SK-N-SH (cell line): Measurements from ENCODE around the gene CYSLTR2. TPM values are rescaled to one million over a fixed set of nuclear protein-coding genes. Genes with fewer than 3 reads are reported as not detected.

Experiments used
- CTCF ChIA-PET: fragments of 300-600, 350-600 bp; formaldehyde crosslinking; extraction: SDS; loops from one replicate; lab custom pipeline; 2021; lab: Yijun Ruan, JAX
- POLR2A ChIA-PET: fragments of 350-600 bp; sonication (Branson Sonifier 250); formaldehyde crosslinking; extraction: SDS; loops from one replicate; lab custom pipeline; 2020; ENCODE audit warnings: antibody characterized with exemption, inconsistent platforms; lab: Yijun Ruan, JAX
- DNase-seq: peaks from one replicate; pipeline ENCODE4 v3.0.0; 2012
- H2AFZ ChIP-seq: fragments of 200-600 bp; sonication (generic); 2 replicates; pipeline ENCODE4 v1.8.1; 2016; ENCODE audit warnings: antibody characterized with exemption, mild to moderate bottlenecking, low read depth
- H3F3A ChIP-seq: fragments of 200-600 bp; sonication (generic); replicated peaks from 2 replicates; pipeline ENCODE3; 2016; ENCODE audit warnings: antibody characterized with exemption, mild to moderate bottlenecking; ENCODE audit not compliant: insufficient read depth
- H3K27ac ChIP-seq, 2 experiments: fragments of 200-500 bp in 1 of 2; fragments of 200-600 bp in 1 of 2; sonication (Bioruptor generic) in 1 of 2; sonication (generic), shearing (Covaris generic) in 1 of 2; 2 replicates each; pipeline versions ENCODE4 v1.5.1 to v1.6.1; 2014 to 2016; ENCODE audit warnings: low read depth in 2 of 2, inconsistent platforms in 1 of 2, low read length in 1 of 2, mild to moderate bottlenecking in 1 of 2, mixed read lengths in 1 of 2
- H3K27me3 ChIP-seq: fragments of 200-600 bp; sonication (generic), shearing (Covaris generic); 2 replicates; pipeline ENCODE4 v1.6.1; 2016; ENCODE audit warnings: mixed run types; ENCODE audit not compliant: insufficient read depth
- H3K36me3 ChIP-seq, 2 experiments: fragments of 200-500 bp in 1 of 2; fragments of 200-600 bp in 1 of 2; sonication (Bioruptor generic) in 1 of 2; sonication (generic) in 1 of 2; replicated peaks in 1 of 2; 2 replicates each; pipeline versions ENCODE3 to v1.5.1; 2014 to 2016; ENCODE audit warnings: low read length in 1 of 2, mild to moderate bottlenecking in 1 of 2; ENCODE audit not compliant: insufficient read depth in 2 of 2, control insufficient read depth in 1 of 2
- H3K4me1 ChIP-seq, 2 experiments: fragments of 200-500 bp in 1 of 2; fragments of 200-600 bp in 1 of 2; sonication (Bioruptor generic) in 1 of 2; sonication (generic), shearing (Covaris generic) in 1 of 2; 2 replicates each; pipeline versions ENCODE4 v1.5.1 to v1.6.1; 2014 to 2016; ENCODE audit warnings: low read depth in 1 of 2, low read length in 1 of 2, mixed run types in 1 of 2; ENCODE audit not compliant: insufficient read depth in 2 of 2, control insufficient read depth in 1 of 2
- H3K4me2 ChIP-seq: fragments of 200-600 bp; sonication (generic), shearing (Covaris generic); 2 replicates; pipeline ENCODE4 v1.6.1; 2017; ENCODE audit warnings: mixed run types
- H3K4me3 ChIP-seq, 2 experiments: fragments of 200-500 bp in 1 of 2; fragments of 200-600 bp in 1 of 2; sonication (Bioruptor generic) in 1 of 2; sonication (generic), shearing (Covaris generic) in 1 of 2; 2 replicates each; pipeline versions ENCODE4 v1.5.1 to v1.8.1; 2014 to 2016; ENCODE audit warnings: low read depth in 2 of 2, inconsistent platforms in 1 of 2, low read length in 1 of 2, mild to moderate bottlenecking in 1 of 2, mixed read lengths in 1 of 2, moderate library complexity in 1 of 2
- H3K79me2 ChIP-seq: fragments of 200-600 bp; sonication (generic); 2 replicates; pipeline ENCODE4 v1.8.1; 2017; ENCODE audit warnings: mild to moderate bottlenecking; ENCODE audit not compliant: insufficient read depth
- H3K9ac ChIP-seq: fragments of 200-600 bp; sonication (generic); 2 replicates; pipeline ENCODE4 v1.6.1; 2017; ENCODE audit warnings: mixed run types
- H3K9me2 ChIP-seq: fragments of 200-600 bp; sonication (generic); 2 replicates; pipeline ENCODE4 v1.6.1; 2017; ENCODE audit warnings: mixed run types
- H3K9me3 ChIP-seq: fragments of 200-600 bp; sonication (generic); 2 replicates; pipeline ENCODE4 v1.6.1; 2017; ENCODE audit warnings: mixed run types, mild to moderate bottlenecking, moderate library complexity
- H4K20me1 ChIP-seq: fragments of 200-600 bp; sonication (generic); 2 replicates; pipeline ENCODE4 v1.6.1; 2017; ENCODE audit warnings: mild to moderate bottlenecking, mixed run types; ENCODE audit not compliant: insufficient read depth
- CHD2 ChIP-seq: fragments of 150-350 bp; IDR thresholded peaks from 2 replicates; pipeline ENCODE4 v1.6.1; 2018; ENCODE audit warnings: low read length; ENCODE audit not compliant: partially characterized antibody
- CTCF ChIP-seq: fragments of 200-600 bp; sonication (generic); IDR thresholded peaks from 2 replicates; pipeline ENCODE4 v1.6.1; 2017; ENCODE audit warnings: antibody characterized with exemption, mild to moderate bottlenecking, moderate library complexity
- EP300 ChIP-seq, 2 experiments: IDR thresholded peaks; 2 replicates each; pipeline versions ENCODE4 v1.4.0 to v1.6.1; 2012; ENCODE audit warnings: borderline replicate concordance in 1 of 2, low read depth in 1 of 2, low read length in 1 of 2
- EZH2phosphoT487 ChIP-seq: fragments of 200-600 bp; sonication (generic); IDR thresholded peaks from 2 replicates; pipeline ENCODE4 v1.6.1; 2017; ENCODE audit warnings: low read depth, mixed run types, mild to moderate bottlenecking, antibody characterized with exemption, moderate library complexity, borderline replicate concordance
- FOXJ3 ChIP-seq: sonication (generic); formaldehyde crosslinking; IDR thresholded peaks from 2 replicates; pipeline ENCODE4 v1.5.1; 2020; ENCODE audit warnings: mild to moderate bottlenecking, missing genetic modification reagents
- GATA2 ChIP-seq: sonication (generic); formaldehyde crosslinking; IDR thresholded peaks from 2 replicates; pipeline ENCODE4 v1.5.0; 2020; ENCODE audit warnings: mild to moderate bottlenecking, missing genetic modification reagents
- MXI1 ChIP-seq: IDR thresholded peaks from 2 replicates; pipeline ENCODE4 v1.6.1; 2012; ENCODE audit warnings: mild to moderate bottlenecking, low read depth, low read length, improper control_type of control experiment
- NFIC ChIP-seq: IDR thresholded peaks from 2 replicates; pipeline ENCODE4 v1.4.0; 2012; ENCODE audit warnings: borderline replicate concordance
- NRF1 ChIP-seq: IDR thresholded peaks from 2 replicates; pipeline ENCODE4 v1.6.1; 2012; ENCODE audit warnings: low read depth, mild to moderate bottlenecking, low read length
- POLR2AphosphoS5 ChIP-seq: IDR thresholded peaks from 2 replicates; pipeline ENCODE4 v1.6.1; 2012; ENCODE audit warnings: low read depth, low read length
- RAD21 ChIP-seq: IDR thresholded peaks from 2 replicates; pipeline ENCODE4 v1.6.1; 2012; ENCODE audit warnings: mild to moderate bottlenecking, low read length
- SIN3A ChIP-seq: IDR thresholded peaks from 2 replicates; pipeline ENCODE4 v1.6.1; 2012; ENCODE audit warnings: low read depth, mild to moderate bottlenecking, low read length, moderate library complexity, borderline replicate concordance
- SMC3 ChIP-seq: IDR thresholded peaks from 2 replicates; pipeline ENCODE4 v1.6.1; 2012; ENCODE audit warnings: low read depth, low read length, improper control_type of control experiment
- TAF1 ChIP-seq: IDR thresholded peaks from 2 replicates; pipeline ENCODE4 v1.6.1; 2012; ENCODE audit warnings: low read depth, mild to moderate bottlenecking, low read length, moderate library complexity, borderline replicate concordance
- TCF12 ChIP-seq: IDR thresholded peaks from 2 replicates; pipeline ENCODE4 v1.4.0; 2012
- TEAD4 ChIP-seq: IDR thresholded peaks from 2 replicates; pipeline ENCODE4 v1.4.0; 2012; ENCODE audit warnings: mild to moderate bottlenecking, borderline replicate concordance; ENCODE audit not compliant: insufficient read depth
- USF1 ChIP-seq: IDR thresholded peaks from 2 replicates; pipeline ENCODE4 v1.4.0; 2012; ENCODE audit warnings: low read depth, borderline replicate concordance
- WGBS: methylation state at CpG from one replicate; pipeline ENCODE4 v1.1.6; 2017; ENCODE audit warnings: low lambda C conversion rate; 5-methylcytosine and 5-hydroxymethylcytosine counted together
- polyA plus RNA-seq, 3 experiments: library from polyadenylated mRNA; depleted of rRNA; stranded (reverse); fragments of >200 nt; gene quantifications; 2 replicates each; pipeline ENCODE4 v1.2.3, GENCODE V29; 2012
- TF ChIP-seq, protein P1 (sequence below): IDR thresholded peaks from 2 replicates; pipeline ENCODE4 v1.6.1; 2012; ENCODE audit warnings: mild to moderate bottlenecking, low read depth, low read length, moderate library complexity

CYSLTR2 gene
- polyA plus RNA-seq, 1 of the 3 experiments (the other 2 are of a cell fraction), result 0.12 TPM

DNA sequence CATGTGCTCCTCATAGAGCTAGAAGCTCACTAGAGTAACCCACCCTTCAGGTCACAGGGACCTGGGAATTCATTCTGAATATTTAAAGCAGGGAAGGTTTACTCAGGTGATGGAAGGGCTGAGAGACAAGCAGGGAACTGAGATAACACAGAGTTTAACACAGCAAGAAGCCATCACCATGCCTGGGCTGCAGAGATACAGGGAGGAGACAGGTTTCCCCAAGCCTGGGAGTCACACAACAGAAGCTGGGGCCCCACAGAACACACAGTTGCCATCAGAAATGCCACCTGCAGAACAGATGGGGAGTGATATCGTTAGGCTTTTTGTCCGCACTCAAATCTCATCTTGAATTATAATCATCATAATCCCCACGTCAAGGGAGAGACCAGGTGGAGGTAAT is 7.9 kb upstream of the CYSLTR2 start:
- H3K27me3 ChIP-seq, result no peaks in the 10 kb centered on the region
- H3K4me2 ChIP-seq, result no peak overlapping the region
- H3K79me2 ChIP-seq, result no peaks in the 10 kb centered on the region
- ChIA-PET CTCF (interaction anchor here (1.0 kb wide), 1 partner anchor 10 kb away, joined by 3 read pairs; no protein-coding TSS in a partner anchor), POLR2A (no interaction called here)
- H3K4me1 ChIP-seq, result peaks cover 0 to 3% of the 10 kb centered on the region in 2 experiments; a peak in 1 of 4 replicates
- no peak overlapping the region for H3K9ac ChIP-seq
- no peak for DNase-seq
- H3F3A ChIP-seq, result no peaks in the 10 kb centered on the region
- H3K4me3 ChIP-seq, result no peak overlapping the region
- H4K20me1 ChIP-seq, result no peaks in the 10 kb centered on the region
- WGBS, result 59% methylated on average over 3 of the region's 3 CpGs
- H3K9me3 ChIP-seq, result no peaks in the 10 kb centered on the region
- no peaks in the 10 kb centered on the region for H3K36me3 ChIP-seq
- no peak overlapping the region for H3K27ac ChIP-seq
- no peak overlapping the region for H2AFZ ChIP-seq
- H3K9me2 ChIP-seq, result no peaks in the 10 kb centered on the region
- TF ChIP-seq SIN3A, result no peak

DNA sequence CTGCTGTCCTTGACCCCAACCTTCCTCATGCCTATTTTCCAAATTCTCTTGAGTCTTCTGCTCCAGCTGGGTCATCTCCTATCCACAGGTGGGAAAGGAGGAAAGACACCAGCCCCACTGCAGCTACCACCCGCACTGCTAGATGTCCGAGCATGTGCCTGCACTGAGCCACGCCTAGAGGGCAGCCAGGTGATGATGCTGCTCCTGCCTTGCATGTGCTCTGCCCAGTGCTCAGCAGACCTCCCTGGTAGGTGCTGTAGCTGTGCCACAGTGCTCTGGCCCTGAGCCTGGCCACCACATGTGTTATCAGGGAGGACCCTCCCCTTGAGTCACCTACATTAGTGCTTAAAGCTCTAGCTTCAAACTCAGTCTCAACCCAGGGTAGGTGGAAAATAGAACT is 6.9 kb upstream of the CYSLTR2 start:
- no peak overlapping the region for H3K4me2 ChIP-seq
- no peak overlapping the region for H3K9ac ChIP-seq
- ChIA-PET POLR2A (no interaction called here), CTCF (interaction anchor here (1.3 kb wide), 1 partner anchor 67 kb away, joined by 4 read pairs; no protein-coding TSS in a partner anchor)
- H3K9me2 ChIP-seq, result no peaks in the 10 kb centered on the region
- no peaks in the 10 kb centered on the region for H3F3A ChIP-seq
- H2AFZ ChIP-seq, result no peak overlapping the region
- no peaks in the 10 kb centered on the region for H3K9me3 ChIP-seq
- H3K79me2 ChIP-seq, result no peaks in the 10 kb centered on the region
- H3K4me3 ChIP-seq, result no peak overlapping the region
- no peaks in the 10 kb centered on the region for H3K27me3 ChIP-seq
- DNase-seq, result no peak
- TF ChIP-seq SMC3, result no peak
- TF ChIP-seq EP300 (IDR thresholded peaks at IDR 0.05; ENCODE audit: borderline replicate concordance in 1 of 2, low read depth in 1 of 2, low read length in 1 of 2), result no peak
- no peak for TF ChIP-seq SIN3A
- no peak for TF ChIP-seq TCF12
- no peak for TF ChIP-seq NFIC
- no peak for TF ChIP-seq USF1
- TF ChIP-seq, protein P1, sequence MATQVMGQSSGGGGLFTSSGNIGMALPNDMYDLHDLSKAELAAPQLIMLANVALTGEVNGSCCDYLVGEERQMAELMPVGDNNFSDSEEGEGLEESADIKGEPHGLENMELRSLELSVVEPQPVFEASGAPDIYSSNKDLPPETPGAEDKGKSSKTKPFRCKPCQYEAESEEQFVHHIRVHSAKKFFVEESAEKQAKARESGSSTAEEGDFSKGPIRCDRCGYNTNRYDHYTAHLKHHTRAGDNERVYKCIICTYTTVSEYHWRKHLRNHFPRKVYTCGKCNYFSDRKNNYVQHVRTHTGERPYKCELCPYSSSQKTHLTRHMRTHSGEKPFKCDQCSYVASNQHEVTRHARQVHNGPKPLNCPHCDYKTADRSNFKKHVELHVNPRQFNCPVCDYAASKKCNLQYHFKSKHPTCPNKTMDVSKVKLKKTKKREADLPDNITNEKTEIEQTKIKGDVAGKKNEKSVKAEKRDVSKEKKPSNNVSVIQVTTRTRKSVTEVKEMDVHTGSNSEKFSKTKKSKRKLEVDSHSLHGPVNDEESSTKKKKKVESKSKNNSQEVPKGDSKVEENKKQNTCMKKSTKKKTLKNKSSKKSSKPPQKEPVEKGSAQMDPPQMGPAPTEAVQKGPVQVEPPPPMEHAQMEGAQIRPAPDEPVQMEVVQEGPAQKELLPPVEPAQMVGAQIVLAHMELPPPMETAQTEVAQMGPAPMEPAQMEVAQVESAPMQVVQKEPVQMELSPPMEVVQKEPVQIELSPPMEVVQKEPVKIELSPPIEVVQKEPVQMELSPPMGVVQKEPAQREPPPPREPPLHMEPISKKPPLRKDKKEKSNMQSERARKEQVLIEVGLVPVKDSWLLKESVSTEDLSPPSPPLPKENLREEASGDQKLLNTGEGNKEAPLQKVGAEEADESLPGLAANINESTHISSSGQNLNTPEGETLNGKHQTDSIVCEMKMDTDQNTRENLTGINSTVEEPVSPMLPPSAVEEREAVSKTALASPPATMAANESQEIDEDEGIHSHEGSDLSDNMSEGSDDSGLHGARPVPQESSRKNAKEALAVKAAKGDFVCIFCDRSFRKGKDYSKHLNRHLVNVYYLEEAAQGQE, result no peak
- no peak for TF ChIP-seq CHD2
- no peak for TF ChIP-seq CTCF
- TF ChIP-seq POLR2AphosphoS5, result no peak
- no peak for TF ChIP-seq MXI1
- TF ChIP-seq EZH2phosphoT487, result no peak
- no peak for TF ChIP-seq NRF1
- TF ChIP-seq RAD21, result no peak
- no peak for TF ChIP-seq TAF1
- no peak for TF ChIP-seq TEAD4
- no peak for TF ChIP-seq FOXJ3 (CRISPR knock-in tag)
- TF ChIP-seq GATA2 (CRISPR knock-in tag), result no peak
- peaks cover 0 to 3% of the 10 kb centered on the region in 2 experiments; a peak in 1 of 4 replicates for H3K4me1 ChIP-seq
- H3K27ac ChIP-seq, result no peak overlapping the region
- no peaks in the 10 kb centered on the region for H3K36me3 ChIP-seq
- WGBS, result 77% methylated on average over 3 of the region's 3 CpGs
- H4K20me1 ChIP-seq, result no peaks in the 10 kb centered on the region
